Measurements from ENCODE around the gene IGLL1. TPM values are rescaled to one million over a fixed set of nuclear protein-coding genes. Genes with fewer than 3 reads are reported as not detected.
"Not testable (repeated sequence)": the region's sequence is repeated elsewhere in the genome, so short reads cannot be mapped to it uniquely, and the experiment has no call there.

The IGLL1 gene
- total RNA-seq, 1 donor from 2014 or later = not detected

GRCh38 chr22:23564276-23564675 lies 15.8 kb downstream of the IGLL1 start:
- no peak overlapping the region for H3K27ac Mint-ChIP-seq (ENCODE audit: unreplicated experiment)
- no peak overlapping the region for H3K4me3 Mint-ChIP-seq (ENCODE audit: unreplicated experiment)
- DNase-seq (ENCODE audit: low spot score) = no peak
- no peaks in the 10 kb centered on the region for H3K9me3 Mint-ChIP-seq (ENCODE audit: low read depth)
- no peaks in the 10 kb centered on the region for H3K36me3 Mint-ChIP-seq (ENCODE audit: low read depth)
- no peak for TF ChIP-seq CTCF (IDR thresholded peaks at IDR 0.05)
- peaks cover 11% of the 10 kb centered on the region for H3K4me1 Mint-ChIP-seq (ENCODE audit: low read depth)
- peaks cover 28% of the 10 kb centered on the region for H3K27me3 Mint-ChIP-seq (ENCODE audit: low read depth)

- no peaks in the 10 kb centered on the region for H3K9me3 Mint-ChIP-seq (ENCODE audit: low read depth)
- H3K27me3 Mint-ChIP-seq (ENCODE audit: low read depth) = peaks cover 38% of the 10 kb centered on the region
- TF ChIP-seq CTCF (IDR thresholded peaks at IDR 0.05) = no peak
- DNase-seq (ENCODE audit: low spot score) = no peak
- H3K4me1 Mint-ChIP-seq (ENCODE audit: low read depth) = peaks cover 11% of the 10 kb centered on the region
- no peaks in the 10 kb centered on the region for H3K36me3 Mint-ChIP-seq (ENCODE audit: low read depth)
- no peak overlapping the region for H3K4me3 Mint-ChIP-seq (ENCODE audit: unreplicated experiment)
- no peak overlapping the region for H3K27ac Mint-ChIP-seq (ENCODE audit: unreplicated experiment)
These were observed 17.0 kb downstream of the IGLL1 start for GRCh38 chr22:23563111-23563510.

GRCh38 chr22:23562186-23562585 lies 17.9 kb downstream of the IGLL1 start:
- H3K9me3 Mint-ChIP-seq (ENCODE audit: low read depth) = no peaks in the 10 kb centered on the region
- H3K36me3 Mint-ChIP-seq (ENCODE audit: low read depth) = no peaks in the 10 kb centered on the region

GRCh38 chr22:23561025-23561510 lies 19.0 kb downstream of the IGLL1 start:
- not testable (repeated sequence) for DNase-seq (ENCODE audit: low spot score); H3K4me3 Mint-ChIP-seq (ENCODE audit: unreplicated experiment); H3K4me1 Mint-ChIP-seq (ENCODE audit: low read depth); H3K27ac Mint-ChIP-seq (ENCODE audit: unreplicated experiment); H3K36me3 Mint-ChIP-seq (ENCODE audit: low read depth); H3K9me3 Mint-ChIP-seq (ENCODE audit: low read depth)
- peaks cover 43% of the 10 kb centered on the region for H3K27me3 Mint-ChIP-seq (ENCODE audit: low read depth)

More at GRCh38 chr22:23562186-23562585, 17.9 kb downstream of the IGLL1 start:
- Mint-ChIP-seq H3K27ac (ENCODE audit: unreplicated experiment) (no peak overlapping the region), H3K27me3 (ENCODE audit: low read depth) (peaks cover 41% of the 10 kb centered on the region), H3K4me3 (ENCODE audit: unreplicated experiment) (no peak overlapping the region), H3K4me1 (ENCODE audit: low read depth) (peaks cover 6% of the 10 kb centered on the region)
- no peak for TF ChIP-seq CTCF (IDR thresholded peaks at IDR 0.05)
- DNase-seq (ENCODE audit: low spot score) = no peak

- H3K27me3 Mint-ChIP-seq (ENCODE audit: low read depth) = peaks cover 38% of the 10 kb centered on the region
- H3K4me3 Mint-ChIP-seq (ENCODE audit: unreplicated experiment) = not testable (repeated sequence)
These were observed 19.9 kb downstream of the IGLL1 start for GRCh38 chr22:23560215-23560614.

GRCh38 chr22:23557467-23557866 lies 22.6 kb downstream of the IGLL1 start:
- Mint-ChIP-seq H3K9me3 (ENCODE audit: low read depth) (no peaks in the 10 kb centered on the region), H3K27ac (ENCODE audit: unreplicated experiment) (no peak overlapping the region), H3K4me1 (ENCODE audit: low read depth) (no peaks in the 10 kb centered on the region), H3K27me3 (ENCODE audit: low read depth) (peaks cover 31% of the 10 kb centered on the region), H3K4me3 (ENCODE audit: unreplicated experiment) (no peak overlapping the region), H3K36me3 (ENCODE audit: low read depth) (no peaks in the 10 kb centered on the region)
- no peak for DNase-seq (ENCODE audit: low spot score)
- no peak for TF ChIP-seq CTCF (IDR thresholded peaks at IDR 0.05)

More at GRCh38 chr22:23560215-23560614, 19.9 kb downstream of the IGLL1 start:
- H3K36me3 Mint-ChIP-seq (ENCODE audit: low read depth); H3K4me1 Mint-ChIP-seq (ENCODE audit: low read depth); H3K27ac Mint-ChIP-seq (ENCODE audit: unreplicated experiment); DNase-seq (ENCODE audit: low spot score); H3K9me3 Mint-ChIP-seq (ENCODE audit: low read depth): not testable (repeated sequence)

Measured in chondrocyte (in vitro differentiated cells).